Stimulated activated memory B cell treated with anti-CD40 and anti-IgM and Interleukin-4, amounts not matched to agents 10 μg/mL and 1 μg/mL and 100 μg/mL, for 72 hours (primary cell): ENCODE results near the gene STK32B.
A peak's percentile ranks its signal among the peaks of the same experiment; 100 is the strongest.
"Not testable (repeated sequence)": the region's sequence is repeated elsewhere in the genome, so short reads cannot be mapped to it uniquely, and the experiment has no call there.

ENCODE experiments used
- ATAC-seq: fragments of 150-1000 bp; cut with Tn5 transposase; 2 replicates; pipeline ENCODE4 v1.10.0; 2021
- H3K27ac Mint-ChIP-seq: one replicate; pipeline ENCODE4 v1.8.0; 2022; ENCODE audit warnings: mild to moderate bottlenecking, mixed read lengths
- H3K27me3 Mint-ChIP-seq: one replicate; pipeline ENCODE4 v1.8.0; 2022; ENCODE audit warnings: mixed read lengths
- H3K36me3 Mint-ChIP-seq: one replicate; pipeline ENCODE4 v1.8.0; 2022; ENCODE audit warnings: mixed read lengths
- H3K4me1 Mint-ChIP-seq: one replicate; pipeline ENCODE4 v1.8.0; 2022; ENCODE audit warnings: mixed read lengths
- H3K4me3 Mint-ChIP-seq: one replicate; pipeline ENCODE4 v1.8.0; 2022; ENCODE audit warnings: mild to moderate bottlenecking, moderate library complexity, mixed read lengths
- H3K9me3 Mint-ChIP-seq: one replicate; pipeline ENCODE4 v1.8.0; 2022; ENCODE audit warnings: mixed read lengths

STK32B gene

DNA sequence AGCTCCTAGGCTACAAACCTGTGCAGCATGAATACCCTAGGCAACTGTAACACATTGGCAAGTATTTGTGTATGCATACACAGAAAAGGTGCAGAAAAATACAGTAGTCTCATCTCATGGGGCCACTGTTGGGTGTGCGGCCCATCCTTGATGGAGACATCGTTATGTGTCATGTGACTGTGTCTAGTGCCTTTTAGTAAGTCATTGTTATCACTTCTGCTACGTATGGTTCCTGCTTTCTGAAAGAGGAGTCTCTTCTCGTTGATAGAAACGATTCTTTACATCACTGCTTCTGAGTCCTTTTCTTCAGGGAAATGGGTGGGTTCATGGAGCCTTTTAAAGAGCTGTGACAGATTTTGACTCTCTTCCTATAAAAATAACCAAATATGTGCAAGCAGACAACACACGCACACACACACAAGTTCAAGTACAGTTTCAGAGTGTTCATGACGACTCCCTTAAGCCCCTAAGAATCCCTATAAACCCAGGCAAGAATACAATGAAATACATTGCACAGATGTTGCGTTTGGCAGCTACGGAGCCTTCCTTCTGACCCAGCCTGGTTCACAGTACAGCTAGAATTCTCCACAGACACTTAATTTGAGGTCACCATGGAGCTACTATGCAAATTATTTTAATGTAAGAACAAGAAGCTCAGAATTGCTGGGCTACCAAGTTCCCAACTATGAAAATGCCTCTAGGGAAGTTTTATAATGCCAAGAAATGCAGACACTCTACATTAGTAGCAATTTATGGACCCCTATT is 10.2 kb upstream of the STK32B start:
- H3K4me1 Mint-ChIP-seq, result no peaks in the 10 kb centered on the region
- no peak for ATAC-seq
- no peak overlapping the region for H3K4me3 Mint-ChIP-seq
- H3K9me3 Mint-ChIP-seq, result no peaks in the 10 kb centered on the region
- H3K36me3 Mint-ChIP-seq, result no peaks in the 10 kb centered on the region
- H3K27me3 Mint-ChIP-seq, result peaks cover 39% of the 10 kb centered on the region
- H3K27ac Mint-ChIP-seq, result no peak overlapping the region

DNA sequence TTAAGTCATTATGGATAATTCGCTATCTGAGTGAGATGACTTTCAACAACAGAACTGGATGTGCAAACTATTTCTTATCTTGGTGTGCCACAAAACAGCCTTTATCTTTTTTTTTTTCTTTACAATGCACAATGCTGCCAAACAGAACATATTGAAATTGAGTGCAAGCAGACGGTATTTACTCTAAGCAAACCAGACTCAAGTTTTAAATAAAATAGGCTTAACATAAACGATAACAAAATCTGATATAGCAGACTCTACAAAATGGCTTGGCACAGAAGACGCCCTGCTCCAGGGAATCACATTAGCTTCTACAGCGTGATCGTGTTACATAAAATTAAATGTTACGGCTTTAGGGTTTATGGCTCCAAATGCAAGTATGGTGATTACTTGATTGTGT is 9.6 kb upstream of the STK32B start:
- Mint-ChIP-seq H3K9me3 (no peaks in the 10 kb centered on the region), H3K36me3 (no peaks in the 10 kb centered on the region), H3K27me3 (peaks cover 43% of the 10 kb centered on the region), H3K4me3 (no peak overlapping the region), H3K4me1 (no peaks in the 10 kb centered on the region), H3K27ac (no peak overlapping the region)
- ATAC-seq, result no peak

DNA sequence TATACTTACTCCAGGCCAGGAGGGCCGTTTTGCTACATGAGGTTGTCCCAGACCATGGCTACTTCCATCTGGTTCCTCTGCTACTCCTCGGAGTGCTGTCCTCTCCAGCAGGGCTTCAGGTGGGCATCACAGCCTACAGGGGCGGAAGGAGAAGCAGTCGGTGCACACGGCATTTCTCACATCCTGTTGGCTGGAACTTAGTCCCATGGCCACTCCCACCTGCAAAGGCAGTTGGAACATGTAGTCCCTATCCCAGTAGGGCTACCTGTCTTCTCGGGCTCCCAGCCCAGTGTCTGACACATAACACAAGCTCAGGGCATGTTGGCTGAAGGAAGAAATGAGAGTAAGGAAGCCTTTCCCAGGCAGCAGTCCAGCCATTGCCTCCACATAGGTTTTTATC is 7.7 kb upstream of the STK32B start:
- Mint-ChIP-seq H3K4me3 (no peak overlapping the region), H3K4me1 (no peaks in the 10 kb centered on the region), H3K27ac (no peak overlapping the region), H3K27me3 (peaks cover 59% of the 10 kb centered on the region), H3K9me3 (no peaks in the 10 kb centered on the region), H3K36me3 (no peaks in the 10 kb centered on the region)
- ATAC-seq, result no peak

DNA sequence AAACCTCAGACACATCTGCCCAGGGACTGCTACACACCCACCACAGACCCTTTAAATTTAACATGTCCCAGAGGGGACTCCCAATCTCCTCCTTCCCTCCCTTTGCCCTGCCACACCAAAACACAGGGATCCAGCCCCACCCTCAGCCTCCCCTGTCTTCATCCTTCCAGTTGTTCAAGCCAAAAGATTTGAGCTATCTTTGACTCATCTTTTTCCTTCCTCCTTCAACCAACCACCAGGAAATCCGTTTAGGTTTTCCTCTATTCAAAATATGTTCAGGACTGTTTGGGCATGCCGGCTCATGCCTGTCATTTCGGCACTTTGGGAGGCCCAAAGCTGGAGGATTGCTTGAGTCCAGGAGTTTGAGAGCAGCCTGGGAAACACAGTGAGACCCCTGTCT is 6.9 kb upstream of the STK32B start:
- H3K4me3 Mint-ChIP-seq, result no peak overlapping the region
- H3K27me3 Mint-ChIP-seq, result peaks cover 67% of the 10 kb centered on the region
- no peaks in the 10 kb centered on the region for H3K36me3 Mint-ChIP-seq
- H3K27ac Mint-ChIP-seq, result no peak overlapping the region
- H3K9me3 Mint-ChIP-seq, result no peaks in the 10 kb centered on the region
- no peaks in the 10 kb centered on the region for H3K4me1 Mint-ChIP-seq
- no peak for ATAC-seq

DNA sequence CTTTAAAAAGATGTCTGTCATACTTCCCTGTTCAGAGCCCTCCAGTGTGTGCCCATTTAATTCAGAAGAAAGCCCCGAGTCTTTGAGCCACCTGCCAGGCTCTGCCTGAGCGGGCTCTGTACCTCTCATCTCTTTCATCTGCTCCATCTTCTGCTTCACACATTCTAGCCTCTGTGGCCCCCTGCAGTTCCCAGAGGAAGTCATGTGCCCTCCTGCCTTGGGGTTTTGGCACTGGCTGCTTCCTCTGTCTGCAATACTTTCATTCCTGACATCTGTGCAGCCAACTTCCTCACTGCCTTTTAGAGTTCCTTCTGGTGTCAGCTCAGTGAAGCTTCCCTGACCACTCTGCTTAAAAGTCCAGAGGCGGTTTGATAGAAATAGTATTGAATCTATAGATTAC is 6.2 kb upstream of the STK32B start:
- H3K27me3 Mint-ChIP-seq, result peaks cover 69% of the 10 kb centered on the region
- ATAC-seq, result peak; percentile 36
- H3K36me3 Mint-ChIP-seq, result no peaks in the 10 kb centered on the region
- no peak overlapping the region for H3K4me3 Mint-ChIP-seq
- H3K27ac Mint-ChIP-seq, result no peak overlapping the region
- no peaks in the 10 kb centered on the region for H3K9me3 Mint-ChIP-seq
- no peaks in the 10 kb centered on the region for H3K4me1 Mint-ChIP-seq

DNA sequence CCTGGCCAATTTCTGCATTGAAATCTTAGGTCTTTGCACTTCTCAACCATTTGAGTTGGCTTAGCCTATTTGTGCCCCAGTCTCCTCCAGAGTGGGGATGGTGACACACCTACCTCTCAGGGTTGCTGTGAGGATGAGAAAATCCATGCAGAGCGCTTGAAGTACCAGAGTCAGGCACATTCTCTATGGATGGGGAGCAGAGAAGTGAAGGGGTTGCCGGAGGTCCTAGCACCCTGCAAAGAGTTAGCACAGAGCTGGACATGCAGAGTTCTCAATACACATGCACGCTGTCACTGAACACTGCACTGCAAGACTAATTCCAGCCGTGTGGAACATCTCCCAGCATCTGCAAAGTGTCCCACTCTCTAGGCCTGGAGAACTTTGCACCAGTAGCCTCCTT is 2.6 kb upstream of the STK32B start:
- Mint-ChIP-seq H3K9me3 (no peaks in the 10 kb centered on the region), H3K27ac (no peak overlapping the region), H3K36me3 (no peaks in the 10 kb centered on the region), H3K4me1 (peaks cover 12% of the 10 kb centered on the region), H3K4me3 (no peak overlapping the region), H3K27me3 (peaks cover 73% of the 10 kb centered on the region)
- ATAC-seq, result no peak

DNA sequence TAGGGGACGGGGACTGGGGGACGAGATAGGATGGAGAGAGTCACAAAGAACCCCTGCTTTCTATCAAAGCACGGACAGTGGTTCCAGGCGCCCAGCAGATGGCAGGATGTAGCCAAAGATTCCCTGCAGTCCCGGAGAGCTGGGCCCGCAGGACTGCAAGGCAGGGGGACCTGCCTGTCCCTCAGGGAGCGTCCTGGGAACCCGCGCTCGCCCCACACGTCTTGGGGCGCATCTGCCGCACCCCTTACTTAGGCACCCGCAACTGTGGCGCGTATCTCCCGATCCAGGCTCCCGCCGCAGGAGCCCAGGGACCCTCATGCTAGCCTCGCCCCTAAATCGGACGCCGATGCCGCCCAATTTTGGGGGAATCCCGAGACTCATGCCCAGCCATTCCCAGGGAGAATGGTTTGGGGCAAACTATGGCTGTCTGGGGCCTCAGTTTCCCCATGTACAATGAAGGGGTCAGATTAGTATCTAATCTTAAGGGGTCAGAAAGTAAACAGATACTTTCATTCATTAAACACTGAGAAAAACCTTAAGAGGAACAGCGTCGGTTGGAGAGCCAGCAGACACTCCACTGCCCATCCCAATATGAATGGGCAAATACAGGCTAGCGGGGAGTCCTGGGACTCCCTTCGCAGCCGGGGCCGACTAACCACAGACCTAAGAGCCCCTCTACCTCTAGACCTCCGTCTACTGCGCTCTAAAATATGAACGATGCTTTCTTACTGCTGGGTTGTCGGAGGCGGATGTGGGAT is 581 bp upstream of the STK32B start:
- Mint-ChIP-seq H3K27me3 (peaks cover 62% of the 10 kb centered on the region), H3K27ac (no peak overlapping the region)

DNA sequence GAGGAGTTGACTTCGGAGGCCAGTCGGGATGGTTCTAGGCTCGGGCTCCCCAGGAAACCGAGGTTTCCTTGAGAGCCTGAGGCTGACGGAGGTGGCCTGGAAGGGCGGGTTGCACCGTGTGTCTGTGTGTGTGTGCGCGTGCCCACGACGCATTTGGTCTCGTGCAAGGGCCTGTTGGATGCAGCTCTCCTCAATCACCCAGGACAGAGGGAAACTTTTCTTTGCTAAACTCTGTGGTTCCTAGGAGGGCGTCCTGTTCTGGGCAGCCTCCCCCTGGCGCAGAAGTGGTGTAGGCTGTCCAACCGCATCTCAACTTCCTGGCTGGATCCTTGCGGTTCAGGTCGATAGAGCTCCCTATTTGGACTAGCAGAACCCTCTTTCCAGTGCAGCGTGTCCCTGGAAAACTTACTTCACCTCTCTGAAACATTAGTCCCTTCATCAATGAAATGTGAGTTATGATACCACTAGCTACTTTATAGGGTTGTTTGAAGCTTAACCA is 973 bp downstream of the STK32B start:
- Mint-ChIP-seq H3K36me3 (no peaks in the 10 kb centered on the region), H3K27ac (no peak overlapping the region), H3K4me3 (no peak overlapping the region), H3K4me1 (peaks cover 12% of the 10 kb centered on the region), H3K27me3 (peaks cover 49% of the 10 kb centered on the region), H3K9me3 (no peaks in the 10 kb centered on the region)
- ATAC-seq, result no peak

More for the DNA sequence above, 581 bp upstream of the STK32B start:
- peaks cover 12% of the 10 kb centered on the region for H3K4me1 Mint-ChIP-seq
- peak overlapping the region; percentile 62 for H3K4me3 Mint-ChIP-seq
- no peaks in the 10 kb centered on the region for H3K36me3 Mint-ChIP-seq
- H3K9me3 Mint-ChIP-seq, result no peaks in the 10 kb centered on the region
- ATAC-seq, result no peak

DNA sequence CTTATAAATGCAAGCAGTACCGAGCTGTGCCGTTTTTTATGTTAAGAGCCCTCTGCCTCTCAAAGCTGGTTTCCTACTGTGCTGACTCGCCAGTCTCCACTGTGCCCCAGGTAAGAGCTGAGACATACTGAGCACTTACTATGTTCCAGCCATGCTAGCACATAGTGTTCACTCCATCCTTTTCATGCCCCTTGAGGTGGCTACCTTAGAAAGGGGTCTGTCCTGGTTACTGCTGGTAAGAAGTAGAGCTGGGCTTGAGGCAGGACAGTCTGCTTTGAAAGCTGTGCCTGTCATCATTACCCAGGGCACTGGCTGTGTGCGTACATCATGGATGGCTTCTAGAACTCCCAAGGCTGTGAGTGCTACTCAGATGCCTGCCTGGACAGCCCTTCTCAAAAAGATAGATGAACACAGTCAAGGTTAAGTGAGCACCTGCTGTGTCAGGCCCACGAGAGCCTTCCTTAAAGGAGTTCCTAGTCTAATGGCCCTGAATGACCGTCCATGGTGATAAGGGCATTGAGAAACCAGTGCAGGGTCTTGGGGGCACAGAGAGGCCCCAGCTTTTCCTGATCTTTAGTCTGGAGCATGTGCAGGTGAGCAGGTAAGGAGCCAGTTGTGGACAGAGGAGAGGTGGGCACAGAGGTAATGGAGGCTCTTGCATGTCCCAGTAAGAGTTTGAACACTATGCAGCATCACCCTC is 1.6 kb downstream of the STK32B start:
- H3K36me3 Mint-ChIP-seq, result no peaks in the 10 kb centered on the region
- H3K4me3 Mint-ChIP-seq, result no peak overlapping the region
- no peaks in the 10 kb centered on the region for H3K9me3 Mint-ChIP-seq
- H3K4me1 Mint-ChIP-seq, result peaks cover 12% of the 10 kb centered on the region
- no peak overlapping the region for H3K27ac Mint-ChIP-seq
- no peak for ATAC-seq
- peaks cover 43% of the 10 kb centered on the region for H3K27me3 Mint-ChIP-seq

DNA sequence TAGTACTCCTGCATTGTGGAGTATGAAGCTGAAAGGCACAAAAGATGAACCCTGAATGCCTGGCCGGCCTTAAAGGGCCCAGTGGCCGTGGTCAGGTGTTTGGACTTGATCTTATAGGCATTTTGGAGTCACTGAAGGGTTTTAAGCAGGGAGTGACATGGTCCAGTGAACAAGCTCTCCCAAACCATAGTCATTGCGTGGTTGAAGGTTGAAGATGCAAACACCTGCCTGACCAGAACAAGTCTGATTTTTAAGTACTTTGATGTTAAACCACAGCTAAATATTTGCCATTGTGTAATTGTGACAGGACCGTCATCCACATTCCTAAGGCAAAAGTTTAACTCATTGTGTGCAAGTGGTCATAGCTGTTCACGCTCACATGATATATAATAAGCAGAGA is 3.3 kb downstream of the STK32B start:
- H3K4me3 Mint-ChIP-seq, result no peak overlapping the region

DNA sequence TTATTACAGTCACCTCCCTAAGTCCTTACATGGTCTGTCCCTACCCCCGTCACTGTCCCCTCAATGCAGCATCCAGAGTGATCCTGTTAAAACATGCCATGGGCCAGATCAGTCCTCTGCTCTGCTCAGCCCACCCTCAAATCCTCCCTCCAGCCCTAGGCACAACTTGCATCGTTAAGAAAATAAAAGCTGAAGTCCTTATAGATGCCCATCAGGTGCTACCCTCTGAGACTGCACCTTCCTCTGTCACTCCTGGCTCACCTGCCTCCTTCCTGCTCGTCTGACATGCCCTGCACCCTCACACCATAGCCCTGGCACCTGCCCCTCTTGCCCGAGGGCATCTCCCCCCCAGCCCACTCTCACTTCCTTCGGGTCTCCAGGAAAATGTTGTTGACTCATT is 4.1 kb downstream of the STK32B start:
- Mint-ChIP-seq H3K4me3 (no peak overlapping the region), H3K36me3 (no peaks in the 10 kb centered on the region), H3K27ac (no peak overlapping the region), H3K9me3 (peaks cover 2% of the 10 kb centered on the region), H3K4me1 (peaks cover 9% of the 10 kb centered on the region), H3K27me3 (peaks cover 21% of the 10 kb centered on the region)
- ATAC-seq, result no peak

More for the DNA sequence above, 3.3 kb downstream of the STK32B start:
- ATAC-seq, result no peak
- Mint-ChIP-seq H3K27ac (no peak overlapping the region), H3K4me1 (peaks cover 12% of the 10 kb centered on the region), H3K9me3 (no peaks in the 10 kb centered on the region), H3K36me3 (no peaks in the 10 kb centered on the region), H3K27me3 (peaks cover 30% of the 10 kb centered on the region)

DNA sequence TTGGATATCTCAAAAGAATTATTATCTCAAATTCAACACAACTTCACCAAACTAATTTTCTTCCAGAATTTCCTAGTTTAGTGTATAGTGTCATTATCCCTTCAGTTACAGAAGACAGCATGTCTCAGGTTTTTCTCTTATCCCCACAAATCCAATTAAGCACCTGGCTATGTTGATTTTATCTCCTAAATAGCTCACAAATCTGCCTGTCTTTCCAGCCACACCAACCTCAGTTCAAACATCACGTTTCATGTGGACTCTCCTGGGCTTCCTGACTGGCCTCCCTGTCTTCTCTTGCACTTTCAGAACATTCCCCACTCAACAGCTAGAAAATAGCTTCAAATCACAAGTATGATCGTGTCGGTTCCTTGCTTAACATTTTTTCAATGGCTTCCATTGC is 14.8 kb downstream of the STK32B start:
- H3K27ac Mint-ChIP-seq, result no peak overlapping the region
- H3K4me3 Mint-ChIP-seq, result no peak overlapping the region
- H3K36me3 Mint-ChIP-seq, result no peaks in the 10 kb centered on the region
- peaks cover 17% of the 10 kb centered on the region for H3K9me3 Mint-ChIP-seq
- no peak for ATAC-seq
- H3K27me3 Mint-ChIP-seq, result peaks cover 12% of the 10 kb centered on the region
- H3K4me1 Mint-ChIP-seq, result no peaks in the 10 kb centered on the region

DNA sequence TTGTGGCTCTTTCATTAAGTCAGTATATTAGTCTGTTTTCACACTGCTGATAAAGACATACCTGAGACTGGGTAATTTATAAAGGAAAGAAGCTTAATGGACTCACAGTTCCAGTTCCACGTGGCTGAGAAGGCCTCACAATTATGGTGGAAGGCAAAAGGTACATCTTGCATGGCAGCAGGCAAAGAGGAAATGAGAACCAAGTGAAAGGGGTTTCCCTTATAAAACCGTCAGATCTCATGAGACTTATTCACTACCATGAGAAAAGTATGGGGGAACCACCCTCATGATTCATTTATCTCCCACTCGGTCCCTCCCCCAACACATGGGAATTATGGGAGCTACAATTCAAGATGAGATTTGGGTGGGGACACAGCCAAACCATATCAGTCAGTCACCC is 15.7 kb downstream of the STK32B start:
- H3K36me3 Mint-ChIP-seq, ATAC-seq, H3K4me3 Mint-ChIP-seq, H3K27ac Mint-ChIP-seq, H3K4me1 Mint-ChIP-seq, H3K27me3 Mint-ChIP-seq: not testable (repeated sequence)
- H3K9me3 Mint-ChIP-seq, result peaks cover 15% of the 10 kb centered on the region

DNA sequence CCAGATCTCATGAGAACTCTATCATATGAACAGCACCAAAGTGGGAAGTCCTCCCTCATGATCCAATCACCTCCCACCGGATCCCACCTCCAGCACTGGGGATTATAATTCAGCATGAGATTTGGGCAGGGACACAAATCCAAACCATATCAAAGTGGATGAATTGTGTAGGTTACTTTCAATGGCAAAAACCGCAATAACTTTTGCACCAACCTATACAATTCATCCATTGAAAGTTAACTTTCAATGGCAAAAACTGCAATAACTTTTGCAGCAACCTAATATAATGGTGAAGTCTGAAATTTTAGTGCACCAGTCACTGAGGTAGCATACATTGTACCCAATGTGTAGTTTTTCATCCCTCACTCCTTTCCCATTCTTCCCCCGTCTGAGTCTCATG is 16.6 kb downstream of the STK32B start:
- H3K4me1 Mint-ChIP-seq, result no peaks in the 10 kb centered on the region
- no peak overlapping the region for H3K27ac Mint-ChIP-seq
- H3K36me3 Mint-ChIP-seq, result no peaks in the 10 kb centered on the region
- ATAC-seq, result no peak
- H3K27me3 Mint-ChIP-seq, result no peaks in the 10 kb centered on the region
- no peak overlapping the region for H3K4me3 Mint-ChIP-seq
- peaks cover 13% of the 10 kb centered on the region for H3K9me3 Mint-ChIP-seq

DNA sequence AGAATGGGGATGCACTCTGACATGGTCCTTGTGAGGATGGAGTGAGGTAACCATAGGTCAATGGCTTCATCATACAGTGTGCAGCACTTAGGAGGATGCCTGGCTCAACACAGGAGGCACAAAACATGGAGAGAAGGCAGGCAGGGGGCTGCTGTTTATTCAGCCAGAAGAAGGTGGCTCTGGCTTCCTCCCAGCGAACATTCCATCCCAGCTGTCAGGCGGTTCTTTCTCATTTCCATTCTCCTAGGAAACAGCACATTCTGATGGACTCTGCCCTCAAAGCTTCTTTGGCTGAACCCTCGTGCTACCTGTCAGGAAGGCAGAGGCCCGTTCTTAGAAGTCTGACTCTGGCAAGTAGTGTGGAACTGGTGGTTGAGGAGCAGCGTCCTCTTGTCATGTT is 18.6 kb downstream of the STK32B start:
- Mint-ChIP-seq H3K4me1 (no peaks in the 10 kb centered on the region), H3K4me3 (no peak overlapping the region), H3K27ac (no peak overlapping the region), H3K27me3 (no peaks in the 10 kb centered on the region), H3K9me3 (peaks cover 13% of the 10 kb centered on the region), H3K36me3 (no peaks in the 10 kb centered on the region)
- no peak for ATAC-seq
